SH-SY5Y (cell line): ENCODE data around the gene ZFPM1.

ENCODE experiments used
- GATA2 ChIP-seq: IDR thresholded peaks from 2 replicates; pipeline ENCODE4 v1.6.1; 2011; ENCODE audit warnings: mild to moderate bottlenecking, low read depth, low read length
- GATA3 ChIP-seq: IDR thresholded peaks from 2 replicates; pipeline ENCODE4 v1.6.1; 2011; ENCODE audit warnings: low read depth, mild to moderate bottlenecking, low read length, moderate library complexity

GRCh38 chr16:88531346-88531745 is 78.3 kb downstream of the ZFPM1 start:
- TF ChIP-seq GATA2 (no peak), GATA3 (no peak)
